Measurements from ENCODE around the gene SARM1. TPM values are rescaled to one million over a fixed set of nuclear protein-coding genes. Genes with fewer than 3 reads are reported as not detected.

SARM1 gene
- total and polyA plus RNA-seq, 2 of the 13 experiments (the other 11 are each of a cell fraction or from before 2014, with no cell fraction given): 0.73 to 0.86 TPM

DNA sequence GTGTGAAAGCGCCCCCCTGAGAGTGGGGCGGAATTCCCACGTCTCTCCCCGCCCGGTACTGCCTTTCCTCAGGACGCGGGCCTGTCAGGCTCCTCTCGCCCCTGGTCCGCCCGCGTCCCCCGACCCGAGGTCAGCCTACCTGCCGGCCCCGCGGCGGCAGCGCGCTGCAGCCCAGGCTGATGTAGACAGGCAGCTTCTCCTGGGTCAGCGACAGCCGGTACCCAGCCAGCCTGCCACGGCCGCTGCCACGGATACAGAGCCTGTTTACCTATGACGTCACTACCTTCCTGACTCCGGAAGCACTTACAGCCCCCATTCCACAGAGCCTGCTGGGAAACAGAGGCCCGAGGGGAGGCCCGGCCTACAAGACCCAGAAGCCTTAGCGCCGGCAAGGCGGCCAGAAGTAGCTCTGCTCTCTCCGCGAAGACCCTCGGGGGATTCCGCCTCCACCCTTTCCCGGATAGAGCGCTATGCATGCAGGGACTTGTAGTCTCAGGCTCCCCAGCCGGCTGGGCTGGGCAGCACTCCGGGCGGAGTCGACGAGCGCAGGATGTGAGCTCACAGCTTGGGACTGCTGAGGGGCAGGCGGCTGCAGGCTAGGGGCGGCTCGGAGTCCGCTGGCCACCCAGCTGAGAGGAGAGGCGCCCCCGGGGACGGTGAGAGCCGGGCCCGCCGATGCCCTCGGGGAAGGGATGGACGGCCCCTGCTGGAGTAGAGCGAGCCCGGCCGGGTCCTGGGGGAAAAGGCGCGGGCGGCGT lies 36.1 kb upstream of the SARM1 start, which contains the start of the genes IFT20 and TNFAIP1 (continued):
- 0 out of 4 replicates have a peak, but pooled peaks of 1 of the 2 experiments have one; percentile 34 for TF ChIP-seq EP300 (IDR thresholded peaks at IDR 0.05; ENCODE audit: low read depth in 2 of 2, low read length in 2 of 2)
- no peak for TF ChIP-seq EP300 (CRISPR knock-in tag; IDR thresholded peaks at IDR 0.05; ENCODE audit: borderline replicate concordance)
- TF ChIP-seq ZNF574 (CRISPR knock-in tag; IDR thresholded peaks at IDR 0.05): peak; percentile 96
- TF ChIP-seq MBNL3 (CRISPR knock-in tag; conservative IDR thresholded peaks at IDR 0.05): no peak
- 0 out of 2 replicates have a peak, but pooled peaks have one; percentile 69 for TF ChIP-seq KLF15 (CRISPR knock-in tag; IDR thresholded peaks at IDR 0.05; ENCODE audit: borderline replicate concordance)
- peak; percentile 93 for TF ChIP-seq KMT2B (CRISPR knock-in tag; IDR thresholded peaks at IDR 0.05)
- TF ChIP-seq ZNF468 (CRISPR knock-in tag; IDR thresholded peaks at IDR 0.05): peak; percentile 76; the same call in 1 of the 2 replicates
- TF ChIP-seq ZBTB7B (CRISPR knock-in tag; IDR thresholded peaks at IDR 0.05): peak; percentile 95
- TF ChIP-seq, protein P1, sequence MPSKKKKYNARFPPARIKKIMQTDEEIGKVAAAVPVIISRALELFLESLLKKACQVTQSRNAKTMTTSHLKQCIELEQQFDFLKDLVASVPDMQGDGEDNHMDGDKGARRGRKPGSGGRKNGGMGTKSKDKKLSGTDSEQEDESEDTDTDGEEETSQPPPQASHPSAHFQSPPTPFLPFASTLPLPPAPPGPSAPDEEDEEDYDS (CRISPR knock-in tag; IDR thresholded peaks at IDR 0.05): peak; percentile 58
- 0 out of 2 replicates have a peak, but pooled peaks have one; percentile 63 for TF ChIP-seq ZNF670 (CRISPR knock-in tag; IDR thresholded peaks at IDR 0.05; ENCODE audit: borderline replicate concordance)
- TF ChIP-seq ZNF260 (CRISPR knock-in tag; IDR thresholded peaks at IDR 0.05; ENCODE audit: borderline replicate concordance, low read depth): no peak
- peak; percentile 70 for TF ChIP-seq SP2 (CRISPR knock-in tag; IDR thresholded peaks at IDR 0.05)
- no peak for TF ChIP-seq HES4 (CRISPR knock-in tag; IDR thresholded peaks at IDR 0.05; ENCODE audit: borderline replicate concordance)
- peak; percentile 84 for TF ChIP-seq KDM2A (CRISPR knock-in tag; IDR thresholded peaks at IDR 0.05; ENCODE audit: borderline replicate concordance, low read depth)
- TF ChIP-seq JDP2 (CRISPR knock-in tag; IDR thresholded peaks at IDR 0.05; ENCODE audit: borderline replicate concordance): no peak
- peak; percentile 100 for TF ChIP-seq THAP11 (CRISPR knock-in tag; IDR thresholded peaks at IDR 0.05)
- TF ChIP-seq HOXA9 (CRISPR knock-in tag; IDR thresholded peaks at IDR 0.05; ENCODE audit: borderline replicate concordance): no peak
- TF ChIP-seq MTA1 (CRISPR knock-in tag; IDR thresholded peaks at IDR 0.05; ENCODE audit: borderline replicate concordance): 0 out of 2 replicates have a peak, but pooled peaks have one; percentile 14
- peak; percentile 24; the same call in 1 of the 2 replicates for TF ChIP-seq SOX13 (IDR thresholded peaks at IDR 0.05)
- TF ChIP-seq SOX13 (CRISPR knock-in tag; conservative IDR thresholded peaks at IDR 0.05 in 1 of 2, IDR thresholded peaks at IDR 0.05 in 1 of 2): peak in 1 of 2 experiments; percentile 20; a peak in 1 of 4 replicates
- TF ChIP-seq, protein P2, sequence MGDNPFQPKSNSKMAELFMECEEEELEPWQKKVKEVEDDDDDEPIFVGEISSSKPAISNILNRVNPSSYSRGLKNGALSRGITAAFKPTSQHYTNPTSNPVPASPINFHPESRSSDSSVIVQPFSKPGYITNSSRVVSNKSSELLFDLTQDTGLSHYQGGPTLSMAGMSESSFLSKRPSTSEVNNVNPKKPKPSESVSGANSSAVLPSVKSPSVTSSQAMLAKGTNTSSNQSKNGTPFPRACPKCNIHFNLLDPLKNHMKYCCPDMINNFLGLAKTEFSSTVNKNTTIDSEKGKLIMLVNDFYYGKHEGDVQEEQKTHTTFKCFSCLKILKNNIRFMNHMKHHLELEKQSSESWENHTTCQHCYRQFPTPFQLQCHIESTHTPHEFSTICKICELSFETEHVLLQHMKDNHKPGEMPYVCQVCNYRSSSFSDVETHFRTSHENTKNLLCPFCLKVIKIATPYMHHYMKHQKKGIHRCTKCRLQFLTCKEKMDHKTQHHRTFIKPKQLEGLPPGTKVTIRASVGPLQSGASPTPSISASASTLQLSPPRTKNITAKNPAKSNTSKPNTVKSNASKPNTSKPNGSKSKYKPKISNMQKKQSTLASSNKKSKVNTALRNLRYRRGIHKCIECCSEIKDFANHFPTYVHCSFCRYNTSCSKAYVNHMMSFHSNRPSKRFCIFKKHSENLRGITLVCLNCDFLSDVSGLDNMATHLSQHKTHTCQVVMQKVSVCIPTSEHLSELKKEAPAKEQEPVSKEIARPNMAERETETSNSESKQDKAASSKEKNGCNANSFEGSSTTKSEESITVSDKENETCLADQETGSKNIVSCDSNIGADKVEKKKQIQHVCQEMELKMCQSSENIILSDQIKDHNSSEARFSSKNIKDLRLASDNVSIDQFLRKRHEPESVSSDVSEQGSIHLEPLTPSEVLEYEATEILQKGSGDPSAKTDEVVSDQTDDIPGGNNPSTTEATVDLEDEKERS (CRISPR knock-in tag; IDR thresholded peaks at IDR 0.05): no peak
- TF ChIP-seq ZNF747 (CRISPR knock-in tag; IDR thresholded peaks at IDR 0.05; ENCODE audit: borderline replicate concordance): peak; percentile 77; the same call in 1 of the 2 replicates
- peak; percentile 100 for TF ChIP-seq CREM (IDR thresholded peaks at IDR 0.05)
- peak; percentile 72 for TF ChIP-seq CREM (CRISPR knock-in tag; IDR thresholded peaks at IDR 0.05)
